HG03442 (cell line): ENCODE results near the gene RNF19B.

Experiments used
- ATAC-seq: cut with Tn5 transposase; IDR thresholded peaks from one replicate; pipeline ENCODE4 v1.9.1; 2021; ENCODE audit warnings: mild to moderate bottlenecking, moderate library complexity; ENCODE audit not compliant: unreplicated experiment

RNF19B gene

DNA sequence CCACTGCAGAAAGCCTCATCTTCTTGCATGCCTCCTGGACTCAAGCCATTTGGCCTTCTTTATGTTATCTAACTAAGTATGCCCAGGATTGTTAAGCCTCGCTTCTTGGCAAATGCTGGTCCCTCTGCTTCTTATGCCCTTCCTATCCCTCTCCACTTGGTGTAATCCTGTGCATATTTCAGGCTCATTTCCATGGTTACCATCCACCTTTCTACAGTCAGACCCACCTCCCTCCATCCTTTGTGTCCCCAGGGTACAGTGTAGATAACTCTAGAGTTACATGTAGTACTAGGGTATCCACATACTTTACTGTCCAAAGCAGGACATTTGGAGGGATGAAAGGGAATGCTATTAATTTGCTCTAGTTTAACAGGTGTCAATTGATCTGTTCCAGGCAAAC, 6.5 kb upstream of the RNF19B start:
- no peak for ATAC-seq

- ATAC-seq, result no peak
Measured at GRCh38 chr1:32969566-32969965, 5.0 kb upstream of the RNF19B start.

DNA sequence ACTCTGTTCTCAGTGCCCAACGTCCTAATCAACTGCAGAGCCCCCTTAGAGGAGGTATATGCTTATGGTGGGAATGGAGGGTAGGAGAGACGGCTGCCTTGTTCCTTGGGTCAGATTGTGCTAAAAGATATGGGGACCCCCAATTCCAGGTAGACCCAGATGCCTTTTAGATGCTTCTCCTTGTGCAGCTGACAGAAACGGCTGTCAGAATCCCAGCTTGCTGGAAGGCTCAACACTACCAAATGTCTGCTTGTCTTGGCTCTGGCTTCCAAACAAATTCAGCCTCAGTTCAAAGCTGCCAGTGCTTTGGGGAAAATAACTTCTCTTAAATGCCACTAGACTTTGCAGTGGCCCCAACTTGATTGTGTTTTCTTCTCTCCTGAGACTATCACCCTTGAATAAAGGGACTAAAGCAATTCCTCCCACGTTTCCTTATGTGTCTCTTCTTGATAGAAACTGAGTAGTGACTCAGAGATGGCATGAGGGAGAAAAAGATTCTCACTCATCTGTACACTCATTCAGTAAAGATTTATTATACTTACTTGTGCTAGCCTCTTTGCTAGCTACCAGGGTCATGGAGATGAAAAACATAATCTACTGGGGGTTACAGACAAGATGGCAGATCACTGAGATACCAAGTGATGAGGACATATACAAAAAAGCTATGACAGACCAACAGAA, 3.4 kb upstream of the RNF19B start:
- no peak for ATAC-seq

DNA sequence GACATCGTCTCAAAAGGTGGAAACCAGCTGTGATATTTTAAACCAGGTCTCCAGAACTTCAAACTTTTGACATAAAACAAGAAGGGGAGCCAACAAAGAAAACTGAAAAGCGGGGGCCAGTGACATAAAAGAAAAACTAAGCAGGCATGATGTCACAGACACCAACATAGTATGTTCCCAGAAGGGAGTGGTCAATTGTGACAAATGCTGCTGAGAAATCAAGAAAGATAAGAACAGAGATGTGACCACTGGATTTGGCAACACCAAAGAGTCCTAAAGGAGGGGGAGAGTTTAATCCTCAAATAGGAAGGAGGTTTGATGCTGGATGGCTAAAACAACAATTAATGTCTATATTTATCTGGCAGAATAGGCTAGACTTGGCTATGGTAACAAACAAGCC, 2.3 kb upstream of the RNF19B start:
- ATAC-seq, result no peak

GRCh38 chr1:32965251-32965747, 690 bp upstream of the RNF19B start:
- ATAC-seq, result no peak

DNA sequence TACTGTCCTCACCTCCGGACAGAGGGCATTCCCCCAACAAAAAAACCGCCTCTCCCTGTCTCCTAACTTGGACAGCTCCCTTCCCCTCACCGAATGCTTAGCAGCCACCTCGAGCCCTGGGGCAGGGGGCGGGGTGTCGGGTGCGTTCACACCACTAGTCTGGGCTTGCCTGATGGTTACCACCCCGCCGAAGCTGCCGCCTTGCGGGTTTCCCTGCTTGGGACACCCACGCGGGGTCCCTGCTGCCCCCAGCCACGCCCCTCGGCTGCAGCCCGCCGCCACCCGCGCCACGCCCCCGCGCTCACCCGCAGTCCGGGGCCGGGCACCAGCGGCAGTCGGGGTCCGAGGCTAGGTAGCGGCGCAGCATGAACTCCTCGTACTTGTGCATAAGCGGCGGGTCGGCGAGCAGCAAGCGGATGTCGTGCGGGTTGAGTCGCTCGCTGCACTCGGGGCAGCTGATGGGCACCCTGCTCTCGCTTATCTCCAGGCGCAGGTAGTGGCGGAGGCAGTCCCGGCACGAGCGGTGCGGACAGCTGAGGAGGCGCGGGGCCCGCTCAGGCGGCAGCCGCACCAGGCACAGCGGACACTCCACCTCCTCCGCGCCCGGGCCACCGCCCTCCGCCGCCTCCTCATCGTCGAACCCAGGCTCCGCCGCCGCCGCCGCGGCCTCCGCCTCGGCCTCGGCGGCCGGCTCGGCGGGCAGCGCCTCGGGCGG, 706 bp downstream of the RNF19B start:
- peak; percentile 15 for ATAC-seq

GRCh38 chr1:32962248-32962896, 2.2 kb downstream of the RNF19B start:
- no peak for ATAC-seq

DNA sequence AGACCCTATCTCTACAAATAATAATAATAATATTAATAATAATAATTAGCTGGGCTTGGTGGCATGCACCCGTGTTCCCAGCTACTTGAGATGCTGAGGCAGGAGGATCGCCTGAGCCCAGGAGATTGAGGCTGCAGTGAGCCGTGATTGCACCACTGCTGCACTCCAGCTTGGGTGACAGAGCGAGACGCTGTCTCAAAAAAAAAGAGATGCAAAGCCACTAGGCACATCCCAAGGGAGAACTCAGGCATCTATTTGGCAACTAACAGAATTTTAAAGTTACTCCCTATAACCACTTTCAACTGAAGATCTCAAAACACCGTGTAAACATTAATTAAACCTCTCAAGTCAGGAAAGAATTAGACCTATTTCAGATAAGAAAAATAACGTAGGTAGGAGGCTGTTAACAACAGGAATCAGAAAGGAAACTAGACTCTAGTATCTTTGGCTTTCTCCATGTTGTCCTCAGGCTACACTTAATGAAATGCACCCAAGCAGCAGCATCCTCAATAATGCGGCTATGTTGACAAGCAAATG, 3.7 kb downstream of the RNF19B start:
- ATAC-seq, result no peak

DNA sequence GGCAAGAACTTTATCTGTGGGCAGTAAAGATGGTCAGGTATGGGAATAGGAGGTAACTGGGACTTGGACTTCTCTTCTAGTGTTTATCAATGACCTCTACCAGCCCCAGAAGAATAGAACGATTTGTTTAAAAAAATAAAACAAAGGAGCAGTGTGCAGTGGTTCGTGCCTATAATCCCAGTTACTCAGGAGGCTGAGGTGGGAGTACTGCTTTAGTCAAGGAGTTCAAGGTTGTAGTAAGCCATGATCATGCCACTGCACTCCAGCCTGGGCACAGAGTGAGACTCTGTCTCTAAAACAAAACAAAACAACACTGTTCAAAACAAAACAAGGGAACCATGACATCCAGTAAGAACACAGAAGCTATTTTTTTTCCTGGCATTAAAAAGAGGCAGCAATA, 4.3 kb downstream of the RNF19B start:
- ATAC-seq, result no peak

DNA sequence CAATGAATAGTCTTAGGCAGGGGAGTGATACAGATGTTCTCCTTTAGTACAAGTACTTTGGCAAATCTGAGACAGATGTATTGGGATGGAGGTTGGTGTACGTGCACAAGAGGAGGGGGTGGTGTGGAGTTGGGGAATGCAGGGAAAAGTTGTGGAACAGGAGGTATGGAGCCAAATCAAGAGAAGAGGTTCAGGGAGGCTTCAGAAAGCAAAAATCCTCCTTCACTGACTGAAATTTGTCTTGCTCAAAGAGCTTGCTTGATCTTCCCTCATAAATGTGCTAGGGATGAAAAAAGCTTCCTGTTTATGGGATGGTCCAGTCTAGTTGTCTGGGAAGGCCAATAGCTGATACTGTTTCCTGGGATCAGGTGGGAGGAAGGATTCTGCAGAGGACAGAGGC, 5.8 kb downstream of the RNF19B start:
- no peak for ATAC-seq

GRCh38 chr1:32957017-32957416, 7.6 kb downstream of the RNF19B start:
- ATAC-seq, result no peak

- ATAC-seq, result no peak
Measured at GRCh38 chr1:32954168-32954567, 10.4 kb downstream of the RNF19B start.

DNA sequence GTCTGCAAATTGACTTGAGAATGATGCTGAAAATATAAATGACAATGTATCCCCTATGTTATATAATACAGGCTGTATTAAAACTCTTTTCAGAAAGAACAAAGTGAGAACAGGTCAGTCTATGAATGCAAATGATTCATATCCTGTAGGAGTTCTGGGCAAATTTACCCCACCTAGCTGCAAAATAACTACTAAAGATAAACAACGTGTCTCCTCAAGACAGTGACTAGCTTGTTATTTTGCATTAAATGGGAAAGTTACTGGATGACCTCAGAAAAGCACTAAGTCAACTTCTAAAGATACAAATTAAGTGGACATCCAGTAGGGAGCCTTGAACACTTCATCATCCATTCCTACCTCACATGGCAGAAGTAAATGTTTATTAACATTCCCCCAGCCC, 11.1 kb downstream of the RNF19B start:
- no peak for ATAC-seq

DNA sequence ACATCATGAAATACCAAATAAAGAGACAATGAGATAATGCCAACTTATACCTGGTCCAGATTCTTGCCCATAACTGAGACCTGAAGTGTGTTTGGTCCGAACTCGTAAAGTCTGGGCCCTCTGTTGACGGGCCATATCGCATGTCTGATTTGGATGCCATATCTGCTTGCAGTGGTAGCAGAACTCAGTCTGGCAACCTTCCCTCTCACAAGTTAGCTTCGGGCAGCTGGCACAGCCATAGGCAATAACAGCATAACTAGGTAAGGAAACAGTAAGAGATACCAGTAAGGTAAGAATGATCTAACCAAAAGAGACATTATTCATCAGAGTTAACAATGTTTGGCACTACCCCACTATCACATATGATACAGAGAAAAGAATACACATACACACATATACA, 15.1 kb downstream of the RNF19B start:
- ATAC-seq, result no peak

DNA sequence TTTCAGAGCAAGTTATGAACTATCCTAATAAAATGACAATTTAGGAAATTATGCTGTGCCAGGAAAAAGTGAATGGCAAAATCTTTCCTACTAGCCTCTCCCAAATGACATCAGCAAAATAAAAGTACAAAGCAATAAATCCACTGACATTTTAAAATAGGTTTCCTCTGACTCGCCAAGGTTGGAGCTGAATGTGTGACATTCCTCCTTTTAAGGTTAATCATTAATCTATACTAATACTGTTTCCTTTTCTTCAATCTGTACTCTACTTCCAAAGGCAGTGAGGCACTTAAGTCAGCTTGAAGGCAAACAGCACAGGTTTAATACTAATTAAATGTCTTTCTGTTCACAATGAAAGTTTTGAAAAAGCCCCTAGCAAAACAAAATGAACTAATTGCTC, 15.7 kb downstream of the RNF19B start:
- ATAC-seq, result no peak

DNA sequence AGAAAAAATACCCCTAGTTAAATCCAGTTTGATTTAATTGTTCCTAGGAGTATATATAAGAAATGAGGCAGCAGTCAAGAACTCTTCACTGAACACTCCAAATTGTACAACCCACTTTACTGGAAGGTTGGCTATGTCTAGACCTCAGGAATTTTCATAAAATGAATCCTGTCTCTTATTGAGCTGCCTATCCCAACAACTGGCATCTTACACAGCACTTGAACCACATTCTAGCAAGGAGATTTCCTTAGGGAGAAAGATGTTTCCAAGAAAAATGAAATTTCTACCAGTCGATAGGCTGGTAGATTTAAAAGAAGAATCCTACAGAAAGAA, 16.3 kb downstream of the RNF19B start:
- ATAC-seq, result no peak

GRCh38 chr1:32947669-32948389, 16.8 kb downstream of the RNF19B start:
- ATAC-seq, result no peak

GRCh38 chr1:32946413-32946812, 18.2 kb downstream of the RNF19B start:
- no peak for ATAC-seq

DNA sequence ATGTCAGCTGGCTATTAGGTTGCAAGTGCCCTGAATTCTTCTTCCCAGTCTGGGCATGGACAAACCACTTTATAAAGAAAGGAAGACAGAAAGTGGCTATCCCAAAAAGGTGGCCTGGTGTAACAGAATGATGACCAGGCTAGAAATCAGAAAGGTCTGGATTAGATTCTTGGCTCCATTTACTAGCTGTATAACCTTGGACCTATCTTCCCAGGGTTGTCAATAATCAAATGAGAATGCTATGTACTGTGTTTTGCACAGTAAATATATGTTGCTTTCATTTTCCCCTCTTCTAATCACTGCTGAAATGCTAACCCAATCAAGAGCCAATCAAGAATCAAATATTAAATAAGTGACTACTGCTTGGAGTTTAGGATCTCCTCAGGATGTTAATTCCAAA, 20.4 kb downstream of the RNF19B start:
- ATAC-seq, result no peak

DNA sequence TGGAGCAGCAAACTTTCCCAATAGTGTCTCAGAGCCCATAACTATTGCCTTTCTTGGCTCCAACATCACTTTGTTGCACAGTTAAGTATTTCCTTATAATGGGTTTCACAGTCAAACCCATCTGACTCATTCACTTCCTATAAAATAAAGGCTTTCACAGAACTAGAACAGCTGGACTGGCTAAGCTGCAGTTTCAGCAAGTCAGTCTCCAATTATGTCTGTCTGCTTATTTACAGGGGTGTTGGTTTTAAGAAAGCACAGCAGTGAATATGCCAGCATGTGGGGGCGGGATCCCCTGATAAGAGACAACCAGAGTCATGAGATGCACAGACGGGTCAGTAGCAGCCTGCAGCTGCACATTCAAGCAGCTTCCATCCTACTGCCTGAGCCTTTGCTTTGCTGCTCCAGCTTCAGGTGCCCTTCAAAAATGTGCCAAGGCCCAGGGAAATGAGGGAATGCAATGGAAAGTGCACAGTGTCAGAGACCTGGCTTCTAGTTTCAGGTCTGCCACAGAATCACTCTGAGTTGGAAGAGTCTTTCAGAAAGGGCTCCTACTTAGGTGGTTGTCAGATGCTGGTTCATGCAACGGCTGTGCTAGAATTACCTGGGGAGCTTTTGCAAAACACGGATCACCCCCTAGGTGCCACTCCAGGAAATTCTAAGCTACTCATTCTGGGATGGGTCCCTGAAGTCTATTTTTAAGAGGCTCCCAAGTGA, 24.8 kb downstream of the RNF19B start:
- ATAC-seq, result no peak

DNA sequence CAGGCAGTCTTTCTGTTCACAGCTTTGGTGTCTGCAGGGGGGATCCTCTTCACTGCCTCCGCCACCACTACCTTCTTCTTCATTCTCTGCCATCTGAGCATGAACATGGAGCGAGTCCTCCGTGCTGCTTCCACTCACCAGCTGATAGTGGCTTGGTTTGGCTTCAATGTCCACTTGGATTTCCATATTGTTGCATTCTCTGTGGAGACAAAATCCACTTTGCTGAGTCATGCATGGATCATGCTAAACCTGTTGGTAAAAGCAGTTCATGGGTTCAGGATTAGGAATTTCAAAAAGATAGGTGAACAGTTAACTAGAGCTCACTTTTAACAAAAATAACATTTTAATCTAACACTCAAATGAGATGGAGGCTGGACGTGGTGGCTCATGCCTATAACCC, 27.5 kb downstream of the RNF19B start:
- no peak for ATAC-seq
